Measurements from ENCODE around the gene IMPA2.

IMPA2 gene

DNA sequence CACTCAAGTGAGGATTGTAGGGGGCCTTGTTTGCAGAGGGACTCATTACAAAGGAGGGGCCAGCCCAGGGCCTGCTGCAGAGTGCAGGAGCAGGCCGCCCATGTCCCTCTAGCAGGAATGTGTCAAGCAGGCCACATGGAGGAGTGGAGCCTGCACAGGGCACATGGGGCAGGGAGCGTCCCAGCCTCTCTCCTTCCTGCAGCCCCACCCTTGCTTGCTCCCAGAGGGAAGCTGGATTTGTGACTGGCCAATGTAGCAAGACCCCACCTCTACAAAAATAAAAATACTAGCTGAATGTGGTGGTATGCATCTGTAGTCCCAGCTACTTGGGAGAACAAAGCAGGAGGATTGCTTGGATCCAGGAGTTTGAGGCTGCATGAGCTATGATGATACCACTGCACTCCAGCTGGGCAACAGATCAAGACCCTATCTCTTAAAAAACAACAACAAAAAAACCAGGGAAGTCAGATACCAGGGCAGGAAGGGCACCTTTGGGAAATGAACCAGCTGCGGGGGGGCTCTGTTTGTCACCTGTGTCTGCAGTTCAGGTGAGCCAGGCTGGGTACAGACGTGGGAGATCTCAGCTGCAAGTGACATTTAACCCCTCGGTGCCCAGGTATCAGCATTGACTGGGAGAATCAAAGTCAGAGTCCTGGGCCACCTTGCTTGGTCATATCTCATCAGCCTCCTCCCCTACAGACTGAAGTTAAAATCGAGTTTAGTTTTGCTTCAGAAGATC lies 27.7 kb downstream of the IMPA2 start:
- DNase-seq, result no peak
- no peak for ATAC-seq

GRCh38 chr18:12009581-12010140 lies 28.4 kb downstream of the IMPA2 start:
- ATAC-seq, result no peak
- no peak for DNase-seq

DNA sequence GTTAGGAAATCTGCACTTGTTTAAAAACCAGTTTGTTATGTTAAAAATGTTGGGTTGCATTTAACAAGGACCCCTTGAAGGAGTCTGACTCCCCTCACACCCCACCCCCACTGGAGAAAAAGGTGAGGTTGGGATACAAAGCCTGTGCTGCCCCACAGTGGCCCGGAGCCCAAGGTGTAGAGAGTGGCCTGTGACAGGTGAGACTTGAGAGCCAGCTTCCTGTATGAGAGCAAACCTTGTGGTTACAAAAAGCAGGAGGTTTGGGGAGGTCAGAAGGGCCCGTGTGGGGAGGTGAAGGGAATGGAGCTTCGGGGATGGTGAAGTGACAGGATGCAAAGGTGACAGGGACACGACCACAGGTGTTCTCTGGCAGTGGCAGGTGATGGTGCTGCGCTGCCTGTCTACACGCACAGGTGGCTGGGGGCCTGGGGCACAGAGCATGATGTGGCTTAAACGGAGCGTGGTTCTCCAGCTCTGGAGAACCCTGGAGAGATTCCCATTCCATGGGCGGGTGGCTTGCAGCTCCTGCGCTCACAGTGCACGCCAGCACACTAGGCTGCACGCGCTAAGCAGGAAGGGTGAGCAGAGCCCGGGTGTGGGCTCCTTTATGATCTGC lies 29.0 kb downstream of the IMPA2 start:
- ATAC-seq, result no peak
- no peak for DNase-seq

DNA sequence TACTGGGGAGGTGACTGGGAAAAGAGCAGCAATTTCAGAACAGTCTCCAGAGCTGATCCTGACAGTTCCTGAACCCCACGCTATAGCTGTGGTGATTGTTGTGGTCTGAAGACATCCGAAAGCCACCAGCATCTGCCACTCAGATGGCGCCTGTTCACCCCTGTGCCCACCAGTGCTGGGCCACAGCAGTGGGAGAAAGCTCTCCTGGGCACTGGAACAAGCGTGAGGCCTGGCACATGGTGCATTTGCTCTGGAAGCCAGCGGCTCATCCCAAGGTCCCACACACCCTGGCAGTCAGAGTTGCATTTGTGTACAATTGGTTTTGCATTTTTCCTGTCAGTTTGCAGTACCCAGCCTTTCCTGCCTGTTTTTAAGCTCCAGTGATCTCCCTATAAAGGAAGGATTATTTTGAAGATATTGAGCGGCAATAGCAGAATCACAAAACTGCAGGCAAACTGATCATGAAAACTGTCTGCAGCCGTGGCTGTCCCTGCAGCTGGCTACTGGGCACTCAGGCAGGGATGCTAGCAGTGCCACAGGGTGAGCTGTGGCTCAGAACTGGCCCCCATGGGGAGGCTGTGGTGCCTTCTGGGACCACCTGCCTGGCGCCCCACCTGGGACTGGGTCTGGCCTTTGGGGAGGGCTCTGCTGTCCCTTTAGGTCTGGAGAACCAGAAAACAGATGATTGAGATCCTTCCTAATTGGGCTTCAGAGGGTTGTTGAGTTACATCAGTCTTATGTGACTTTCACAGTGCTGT lies 30.1 kb downstream of the IMPA2 start:
- DNase-seq (no peak), ATAC-seq (no peak)

DNA sequence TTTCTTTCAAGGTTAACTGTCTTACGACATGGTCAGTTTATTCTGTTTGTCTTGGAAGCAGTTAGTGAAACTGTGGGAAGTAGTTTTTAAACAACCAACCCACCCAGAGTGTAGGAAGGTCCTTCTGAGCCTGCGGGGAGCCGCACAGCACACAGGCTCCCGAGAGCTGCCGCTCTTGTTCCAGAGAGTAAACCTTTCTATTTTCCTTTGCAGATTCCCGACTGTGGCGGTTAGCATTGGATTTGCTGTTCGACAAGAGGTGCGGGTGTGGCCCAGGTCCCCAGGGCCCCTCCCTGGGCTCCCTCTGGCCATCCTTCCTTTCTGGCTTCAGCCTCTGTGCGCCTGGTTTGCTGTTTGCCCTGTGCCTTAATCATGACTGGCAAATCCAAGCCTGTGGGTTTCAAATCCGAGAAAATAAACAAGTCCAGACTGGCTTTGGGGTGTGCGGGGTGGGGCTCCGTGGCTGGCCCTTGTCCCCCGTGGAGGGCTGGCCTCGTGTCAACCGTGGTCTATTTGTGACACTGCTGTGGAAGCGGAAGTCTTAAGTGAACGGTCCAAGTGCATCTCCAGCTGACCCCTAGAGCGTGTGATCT lies 30.7 kb downstream of the IMPA2 start:
- ATAC-seq, result no peak

GRCh38 chr18:12012697-12013096 lies 31.4 kb downstream of the IMPA2 start:
- DNase-seq, result no peak

More for the DNA sequence above, 30.7 kb downstream of the IMPA2 start:
- no peak for DNase-seq

GRCh38 chr18:12013186-12013916 lies 32.0 kb downstream of the IMPA2 start:
- DNase-seq, result no peak
- no peak for ATAC-seq

More at GRCh38 chr18:12012697-12013096, 31.4 kb downstream of the IMPA2 start:
- ATAC-seq, result no peak

- no peak for ATAC-seq
- no peak for DNase-seq
These were observed 32.8 kb downstream of the IMPA2 start for GRCh38 chr18:12014086-12014485.

GRCh38 chr18:12014521-12015415 lies 33.5 kb downstream of the IMPA2 start:
- no peak for DNase-seq

GRCh38 chr18:12015416-12016062 lies 34.2 kb downstream of the IMPA2 start:
- no peak for ATAC-seq
- no peak for DNase-seq

More at GRCh38 chr18:12014521-12015415, 33.5 kb downstream of the IMPA2 start:
- ATAC-seq, result no peak

- ATAC-seq (no peak), DNase-seq (no peak)
These were observed 35.8 kb downstream of the IMPA2 start for GRCh38 chr18:12017081-12017480.

DNA sequence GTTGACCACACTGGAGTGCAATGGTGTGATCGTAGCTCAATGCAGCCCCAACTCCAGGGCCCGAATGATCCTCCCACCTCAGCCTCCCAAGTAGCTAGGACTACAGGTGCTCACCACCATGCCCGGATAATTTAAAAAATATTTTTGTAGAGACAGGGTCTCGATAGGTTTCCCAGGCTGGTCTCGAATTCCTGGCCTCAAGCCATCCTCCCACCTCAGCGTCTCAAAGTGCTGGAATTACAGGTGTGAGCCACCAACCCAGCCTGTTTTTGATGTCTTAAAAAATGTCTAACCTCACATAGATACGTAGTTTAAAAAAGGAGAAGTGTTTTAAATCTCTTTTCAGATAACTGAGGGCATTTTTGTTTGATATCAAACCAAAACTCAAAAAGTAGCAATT lies 37.6 kb downstream of the IMPA2 start:
- DNase-seq, result no peak
- no peak for ATAC-seq

GRCh38 chr18:12021077-12021476 lies 39.8 kb downstream of the IMPA2 start:
- DNase-seq (no peak), ATAC-seq (no peak)

DNA sequence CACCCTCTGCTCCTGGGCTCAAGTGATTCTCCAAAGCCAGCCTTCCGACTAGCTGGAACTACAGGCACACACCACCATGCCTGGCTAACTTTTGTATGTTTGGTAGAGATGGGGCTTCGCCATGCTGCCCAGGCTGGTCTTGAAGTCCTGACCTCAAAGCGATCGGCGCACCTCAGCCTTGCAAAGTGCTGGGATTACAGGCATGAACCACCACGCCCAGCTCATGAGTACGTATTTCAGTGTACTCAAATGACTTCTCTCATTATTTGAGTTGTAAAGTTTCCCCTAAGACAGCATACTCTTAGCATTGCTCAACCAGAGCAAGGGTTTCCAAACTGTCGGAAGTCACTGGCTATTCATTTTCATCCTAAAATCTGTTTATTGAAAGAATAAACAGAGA lies 40.3 kb downstream of the IMPA2 start:
- ATAC-seq (no peak), DNase-seq (no peak)

DNA sequence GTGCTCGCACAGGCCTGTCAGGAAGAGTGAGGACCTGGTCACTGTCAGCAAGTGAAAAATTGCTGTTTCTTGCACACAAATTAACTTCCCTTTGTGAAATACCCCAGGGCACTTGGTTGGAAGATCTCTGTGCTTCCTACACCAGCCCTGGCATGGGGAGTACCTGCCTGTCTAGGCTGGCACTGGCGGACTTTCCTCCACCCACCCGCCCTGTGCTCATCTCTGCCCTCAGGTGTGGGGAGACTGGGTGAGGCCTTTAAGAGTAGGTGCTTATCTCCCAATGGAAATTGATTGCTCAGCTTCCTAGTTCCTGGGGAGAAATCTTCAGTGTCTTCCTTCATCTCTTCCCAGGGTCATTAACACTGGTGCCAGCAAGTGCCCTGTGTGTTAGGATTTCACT lies 42.1 kb downstream of the IMPA2 start:
- ATAC-seq (no peak), DNase-seq (no peak)

- ATAC-seq, result no peak
These were observed 45.3 kb downstream of the IMPA2 start for GRCh38 chr18:12026562-12026961.

GRCh38 chr18:12027046-12027445 lies 45.7 kb downstream of the IMPA2 start:
- DNase-seq, result no peak
- no peak for ATAC-seq

More at GRCh38 chr18:12026562-12026961, 45.3 kb downstream of the IMPA2 start:
- no peak for DNase-seq

DNA sequence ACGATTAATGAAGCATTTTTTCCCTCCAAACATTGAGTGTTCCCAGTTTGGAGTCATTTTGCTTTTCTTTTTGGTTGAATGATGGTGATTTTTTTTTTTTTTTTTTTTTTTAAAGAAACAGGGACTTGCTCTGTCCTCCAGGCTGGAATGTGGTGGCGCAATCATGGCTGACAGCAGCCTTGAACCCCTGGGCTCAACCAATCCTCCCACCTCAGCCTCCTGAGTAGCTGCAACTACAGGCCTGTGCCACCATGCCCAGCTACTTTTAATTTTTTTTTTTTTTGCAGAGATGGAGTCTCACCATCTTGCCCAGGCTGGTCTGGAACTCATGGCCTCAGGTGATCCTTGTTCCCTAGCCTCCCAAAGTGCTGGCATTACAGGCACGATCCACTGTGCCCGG lies 46.2 kb downstream of the IMPA2 start:
- ATAC-seq (no peak), DNase-seq (no peak)

DNA sequence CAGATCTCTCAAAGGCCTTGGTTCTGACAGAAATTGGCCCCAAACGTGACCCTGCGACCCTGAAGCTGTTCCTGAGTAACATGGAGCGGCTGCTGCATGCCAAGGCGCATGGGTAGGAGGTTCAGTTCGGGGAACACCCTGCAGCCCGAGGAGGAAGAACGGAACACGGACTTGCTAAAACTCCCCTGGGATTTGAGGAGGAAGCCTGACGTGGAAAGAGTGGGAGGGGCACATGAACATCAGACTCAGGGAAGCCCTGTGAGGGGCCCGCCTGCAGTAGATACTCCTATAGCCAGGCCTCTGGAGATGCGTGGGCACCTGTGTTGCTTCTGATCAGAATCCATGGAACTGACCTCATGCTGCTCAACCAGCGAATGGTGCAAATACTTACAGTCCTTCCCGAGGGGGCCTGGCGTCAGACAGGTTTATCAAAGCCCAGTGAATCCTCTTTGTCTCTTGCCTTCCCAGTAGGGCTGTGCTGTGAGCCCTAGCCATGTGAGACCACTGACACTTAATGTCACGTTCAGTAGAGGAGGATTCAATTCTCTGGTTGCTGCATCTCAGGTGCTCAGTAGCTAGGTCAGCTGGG lies 46.8 kb downstream of the IMPA2 start:
- ATAC-seq, result no peak
- DNase-seq, result no peak

- DNase-seq (no peak), ATAC-seq (no peak)
These were observed 47.4 kb downstream of the IMPA2 start for GRCh38 chr18:12028674-12029073.

Measured in stimulated activated naive CD8-positive, alpha-beta T cell treated with anti-CD3 and anti-CD28 coated beads, Interleukin-15, Interleukin-2, amounts not matched to agents 100 U/mL and 50 U/mL, for 24 hours (primary cell).